B cell (primary cell): ENCODE measurements around the gene SYNDIG1L.

Experiments
- EZH2 ChIP-seq: IDR thresholded peaks from 2 replicates; pipeline ENCODE4 v1.6.1; 2012; ENCODE audit warnings: borderline replicate concordance, low read depth, mild to moderate bottlenecking, moderate library complexity, low read length; ENCODE audit not compliant: insufficient read depth, poor library complexity, severe bottlenecking
- TF ChIP-seq, protein P1 (sequence below): fragments of 200-600 bp; IDR thresholded peaks from one replicate; pipeline ENCODE4 v1.8.0; 2022; ENCODE audit warnings: antibody characterized with exemption, mild to moderate bottlenecking

GRCh38 chr14:74400919-74401503 is 25.0 kb downstream of the SYNDIG1L start:
- no peak for TF ChIP-seq EZH2
- TF ChIP-seq, protein P1, sequence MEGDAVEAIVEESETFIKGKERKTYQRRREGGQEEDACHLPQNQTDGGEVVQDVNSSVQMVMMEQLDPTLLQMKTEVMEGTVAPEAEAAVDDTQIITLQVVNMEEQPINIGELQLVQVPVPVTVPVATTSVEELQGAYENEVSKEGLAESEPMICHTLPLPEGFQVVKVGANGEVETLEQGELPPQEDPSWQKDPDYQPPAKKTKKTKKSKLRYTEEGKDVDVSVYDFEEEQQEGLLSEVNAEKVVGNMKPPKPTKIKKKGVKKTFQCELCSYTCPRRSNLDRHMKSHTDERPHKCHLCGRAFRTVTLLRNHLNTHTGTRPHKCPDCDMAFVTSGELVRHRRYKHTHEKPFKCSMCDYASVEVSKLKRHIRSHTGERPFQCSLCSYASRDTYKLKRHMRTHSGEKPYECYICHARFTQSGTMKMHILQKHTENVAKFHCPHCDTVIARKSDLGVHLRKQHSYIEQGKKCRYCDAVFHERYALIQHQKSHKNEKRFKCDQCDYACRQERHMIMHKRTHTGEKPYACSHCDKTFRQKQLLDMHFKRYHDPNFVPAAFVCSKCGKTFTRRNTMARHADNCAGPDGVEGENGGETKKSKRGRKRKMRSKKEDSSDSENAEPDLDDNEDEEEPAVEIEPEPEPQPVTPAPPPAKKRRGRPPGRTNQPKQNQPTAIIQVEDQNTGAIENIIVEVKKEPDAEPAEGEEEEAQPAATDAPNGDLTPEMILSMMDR, result no peak
